A673 (cell line): ENCODE measurements around the gene MPHOSPH9.

Source experiments
- CTCF ChIP-seq: fragments of 300-800, 200-600 bp; sonication (generic); conservative IDR thresholded peaks from 2 replicates; pipeline ENCODE4 v1.5.1; 2017; ENCODE audit warnings: low read depth, mild to moderate bottlenecking, antibody characterized with exemption, low read length, moderate library complexity, mixed read lengths
- EZH2 ChIP-seq: fragments of 200-600 bp; sonication (generic); IDR thresholded peaks from 2 replicates; pipeline ENCODE4 v1.6.1; 2017; ENCODE audit warnings: borderline replicate concordance, low read depth, mild to moderate bottlenecking, mixed read lengths, antibody characterized with exemption, low read length; ENCODE audit not compliant: poor library complexity, severe bottlenecking

DNA sequence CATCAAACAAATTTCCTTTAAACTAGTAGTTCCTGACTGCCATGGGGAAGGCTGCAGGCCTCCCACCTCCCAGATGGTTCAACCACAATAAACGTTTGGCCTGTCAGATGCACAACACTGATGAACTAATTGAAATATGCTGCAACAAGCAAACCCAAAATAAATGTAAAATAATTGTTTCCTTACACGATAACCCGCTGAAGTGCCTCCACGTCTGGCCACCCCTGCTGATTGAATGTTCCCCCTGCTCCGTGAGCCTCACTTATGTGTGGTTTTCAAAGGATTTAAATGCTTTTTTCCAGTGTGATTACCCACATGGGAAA lies 90.5 kb downstream of the MPHOSPH9 start:
- TF ChIP-seq CTCF (no peak), EZH2 (no peak)
